Activated naive CD4-positive, alpha-beta T cell (primary cell): ENCODE results near the gene ZC3H15.
"Not testable (repeated sequence)": the region's sequence is repeated elsewhere in the genome, so short reads cannot be mapped to it uniquely, and the experiment has no call there.

Experiments used
- DNase-seq, 4 experiments: peaks; one replicate each; lab custom pipeline; 2025; lab: John Stamatoyannopoulos, UW

Gene ZC3H15

GRCh38 chr2:186485871-186486650 lies at the start of gene ZC3H15:
ZC3H15 (plus strand) TSS chr2:186486260; CDS start chr2:186486383, 123 bp downstream.
- peak; percentile 87 to 93 (median 90) for DNase-seq

DNA sequence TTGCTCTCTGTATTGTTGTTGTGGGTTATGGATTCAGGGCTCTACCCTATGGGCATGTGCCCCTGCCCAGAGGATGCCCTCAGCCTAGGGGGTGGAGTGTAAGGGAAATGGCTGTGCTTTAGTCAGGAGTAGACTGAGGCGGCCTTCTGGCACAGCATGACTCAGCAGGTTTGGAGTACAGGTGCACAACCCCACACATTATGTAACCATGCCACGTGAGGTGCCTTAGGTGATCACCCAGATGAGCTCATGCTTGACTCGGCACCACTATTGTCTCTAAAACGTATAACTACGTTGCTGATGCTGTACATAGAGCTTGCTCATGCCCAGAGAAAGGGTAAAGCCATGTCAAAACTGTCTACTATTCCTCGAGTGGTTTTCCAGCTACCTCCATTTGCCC lies 48.3 kb upstream of the ZC3H15 start:
- DNase-seq: no peak

DNA sequence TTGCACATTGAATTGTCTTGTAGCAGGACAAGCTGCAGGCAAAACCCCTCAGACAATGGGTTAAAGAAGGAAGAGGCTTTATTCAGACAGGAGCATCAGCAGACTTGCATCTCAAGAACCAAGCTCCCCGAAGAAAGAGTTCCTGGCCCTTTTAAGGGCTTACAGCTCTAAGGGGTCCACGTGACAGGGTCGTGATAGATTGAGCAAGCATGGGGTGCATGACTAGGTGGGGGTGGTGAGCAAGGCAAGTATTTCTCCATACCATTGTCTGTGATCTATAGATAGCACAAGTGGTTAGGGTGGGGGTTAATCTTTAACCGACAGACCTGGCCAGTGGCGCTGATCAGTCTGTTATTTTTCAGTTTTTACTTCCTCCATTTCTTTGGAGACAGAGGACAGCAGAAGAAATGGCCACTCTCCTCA lies 46.4 kb upstream of the ZC3H15 start:
- DNase-seq: not testable (repeated sequence)

- no peak for DNase-seq
Measured at GRCh38 chr2:186440506-186440905, 45.6 kb upstream of the ZC3H15 start.

- no peak for DNase-seq
Measured at GRCh38 chr2:186442885-186443284, 43.2 kb upstream of the ZC3H15 start.

- no peak for DNase-seq
Measured at GRCh38 chr2:186443851-186444250, 42.2 kb upstream of the ZC3H15 start.

GRCh38 chr2:186445506-186445905 lies 40.6 kb upstream of the ZC3H15 start:
- DNase-seq: no peak

DNA sequence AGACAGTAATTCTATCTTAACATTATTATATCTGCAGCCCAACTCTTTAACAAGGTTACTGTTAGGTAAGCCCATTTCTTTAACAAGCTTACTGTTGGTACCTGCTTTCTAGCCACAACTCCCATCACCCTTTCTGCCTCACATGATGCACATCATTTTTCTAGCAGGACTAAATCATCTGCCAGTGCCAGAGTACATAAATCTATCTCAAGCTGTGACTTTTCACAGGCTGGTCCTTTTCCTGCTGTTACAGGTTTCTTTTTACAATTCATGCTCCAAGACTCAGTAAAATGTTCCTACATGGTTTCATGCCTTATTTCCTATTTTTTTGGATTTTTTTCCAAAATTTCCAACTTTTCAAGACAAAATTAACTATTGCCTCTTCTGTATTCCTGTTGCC lies 30.4 kb upstream of the ZC3H15 start:
- no peak for DNase-seq

- no peak for DNase-seq
Measured at GRCh38 chr2:186456941-186457340, 29.1 kb upstream of the ZC3H15 start.

GRCh38 chr2:186457908-186458307 lies 28.2 kb upstream of the ZC3H15 start:
- DNase-seq: no peak

- DNase-seq: no peak
Measured at GRCh38 chr2:186459009-186459408, 27.1 kb upstream of the ZC3H15 start.

GRCh38 chr2:186460465-186460864 lies 25.6 kb upstream of the ZC3H15 start:
- no peak for DNase-seq

- no peak for DNase-seq
Measured at GRCh38 chr2:186466743-186467142, 19.3 kb upstream of the ZC3H15 start.

DNA sequence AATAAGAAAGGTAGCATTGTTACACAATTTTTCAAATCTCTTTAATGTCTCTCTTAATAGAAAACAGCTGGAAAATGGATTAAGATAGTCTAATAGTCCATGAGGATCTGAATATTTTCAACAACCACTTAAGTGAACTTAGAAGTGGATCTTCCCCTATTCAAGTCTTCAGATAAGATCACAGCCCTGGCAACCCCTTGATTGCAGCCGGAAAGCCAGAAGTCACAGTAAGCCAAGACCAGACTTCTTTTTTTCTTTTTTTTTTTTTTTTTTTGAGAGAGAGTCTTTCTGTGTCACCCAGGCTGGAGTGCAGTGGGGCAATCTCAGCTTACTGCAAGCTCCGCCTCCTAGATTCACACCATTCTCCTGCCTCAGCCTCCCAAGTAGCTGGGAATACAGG lies 18.6 kb upstream of the ZC3H15 start:
- DNase-seq: no peak

DNA sequence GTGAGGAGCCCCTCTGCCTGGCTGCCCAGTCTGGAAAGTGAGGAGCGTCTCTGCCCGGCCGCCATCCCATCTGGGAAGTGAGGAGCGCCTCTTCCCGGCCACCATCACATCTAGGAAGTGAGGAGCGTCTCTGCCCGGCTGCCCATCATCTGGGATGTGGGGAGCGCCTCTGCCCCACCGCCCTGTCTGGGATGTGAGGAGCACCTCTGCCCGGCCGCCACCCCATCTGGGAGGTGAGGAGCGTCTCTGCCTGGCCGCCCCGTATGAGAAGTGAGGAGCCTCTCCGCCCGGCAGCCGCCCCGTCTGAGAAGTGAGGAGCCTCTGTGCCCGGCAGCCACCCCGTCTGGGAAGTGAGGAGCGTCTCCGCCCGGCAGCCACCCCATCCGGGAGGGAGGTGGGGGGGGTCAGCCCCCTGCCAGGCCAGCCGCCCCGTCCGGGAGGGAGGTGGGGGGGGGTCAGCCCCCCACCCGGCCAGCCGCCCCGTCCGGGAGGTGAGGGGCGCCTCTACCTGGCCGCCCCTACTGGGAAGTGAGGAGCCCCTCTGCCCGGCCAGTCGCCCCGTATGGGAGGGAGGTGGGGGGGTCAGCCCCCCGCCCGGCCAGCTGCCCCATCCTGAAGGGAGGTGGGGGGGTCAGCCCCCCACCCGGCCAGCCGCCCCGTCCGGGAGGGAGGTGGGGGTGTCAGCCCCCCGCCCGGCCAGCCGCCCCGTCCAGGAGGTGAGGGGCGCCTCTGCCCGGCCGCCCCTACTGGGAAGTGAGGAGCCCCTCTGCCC lies 13.2 kb upstream of the ZC3H15 start:
- DNase-seq: not testable (repeated sequence)

DNA sequence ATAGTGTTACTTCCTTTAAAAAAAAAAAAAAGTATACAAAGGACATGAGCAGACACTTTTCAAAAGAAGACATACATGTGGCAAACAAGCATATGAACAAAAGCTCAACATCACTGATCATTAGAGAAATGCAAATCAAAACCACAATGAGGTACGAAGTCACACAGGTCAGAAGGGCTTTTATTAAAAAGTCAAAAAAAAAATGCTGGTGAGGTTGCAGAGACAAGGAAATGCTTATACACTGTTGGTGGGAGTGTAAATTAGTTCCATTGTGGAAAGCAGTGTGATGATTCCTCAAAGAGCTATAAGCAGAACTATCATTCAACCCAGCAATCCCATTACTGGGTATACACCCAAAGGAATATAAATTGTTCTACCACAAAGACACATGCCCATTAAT lies 11.8 kb upstream of the ZC3H15 start:
- DNase-seq: not testable (repeated sequence)

DNA sequence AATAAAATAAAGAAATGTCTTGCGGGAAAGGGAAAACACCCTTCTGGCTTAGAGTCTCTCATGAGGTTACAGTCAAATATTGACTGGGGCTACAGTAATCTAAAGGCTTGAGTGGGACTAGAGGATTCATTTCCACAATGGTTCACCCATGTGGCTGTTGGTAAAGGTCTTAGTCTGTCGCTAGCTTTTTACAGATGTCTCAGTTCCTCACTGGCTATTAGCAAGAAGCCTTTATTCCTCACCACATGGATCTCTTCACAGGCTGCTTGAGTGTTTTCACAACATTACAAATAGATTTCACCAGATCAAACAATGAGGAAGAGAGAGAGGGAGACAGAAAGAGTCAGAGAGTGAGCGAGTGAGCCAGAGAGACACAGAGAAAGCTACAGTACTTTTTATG lies 8.3 kb upstream of the ZC3H15 start:
- DNase-seq: no peak

GRCh38 chr2:186480991-186481390 lies 5.1 kb upstream of the ZC3H15 start:
- no peak for DNase-seq

DNA sequence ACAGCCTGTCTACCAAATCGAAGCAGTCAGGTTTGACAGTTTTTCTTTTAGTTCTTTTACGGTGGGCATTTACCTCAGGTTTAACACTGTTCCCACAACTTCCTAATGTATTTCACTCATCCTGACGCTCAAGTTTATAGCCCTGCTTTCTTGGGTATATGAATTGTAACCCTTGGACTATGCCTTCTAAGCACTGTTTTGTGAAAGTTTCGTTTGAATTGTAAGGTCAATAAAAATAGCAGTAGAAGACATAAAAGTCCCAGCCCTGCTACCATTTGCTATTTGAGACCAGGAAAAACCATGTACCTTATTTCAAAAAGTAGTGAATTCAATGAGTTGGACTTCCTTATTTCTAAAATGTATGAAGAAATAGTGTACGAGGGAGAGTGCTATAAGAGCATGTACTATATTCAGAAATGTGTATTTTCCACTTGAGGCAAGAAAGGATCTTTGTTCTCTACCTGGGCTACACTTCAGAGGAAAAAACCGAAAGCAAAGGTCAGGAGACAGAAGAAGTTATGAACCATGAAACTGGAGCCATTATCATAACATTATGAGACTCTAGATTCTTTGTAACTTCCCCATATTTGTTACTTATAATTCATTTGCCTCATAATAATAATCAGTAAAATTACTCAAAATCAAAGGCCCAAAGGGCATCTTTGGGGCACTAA lies 1.9 kb upstream of the ZC3H15 start:
- DNase-seq: no peak

- DNase-seq: no peak
Measured at GRCh38 chr2:186485576-186485870, 537 bp upstream of the ZC3H15 start.

DNA sequence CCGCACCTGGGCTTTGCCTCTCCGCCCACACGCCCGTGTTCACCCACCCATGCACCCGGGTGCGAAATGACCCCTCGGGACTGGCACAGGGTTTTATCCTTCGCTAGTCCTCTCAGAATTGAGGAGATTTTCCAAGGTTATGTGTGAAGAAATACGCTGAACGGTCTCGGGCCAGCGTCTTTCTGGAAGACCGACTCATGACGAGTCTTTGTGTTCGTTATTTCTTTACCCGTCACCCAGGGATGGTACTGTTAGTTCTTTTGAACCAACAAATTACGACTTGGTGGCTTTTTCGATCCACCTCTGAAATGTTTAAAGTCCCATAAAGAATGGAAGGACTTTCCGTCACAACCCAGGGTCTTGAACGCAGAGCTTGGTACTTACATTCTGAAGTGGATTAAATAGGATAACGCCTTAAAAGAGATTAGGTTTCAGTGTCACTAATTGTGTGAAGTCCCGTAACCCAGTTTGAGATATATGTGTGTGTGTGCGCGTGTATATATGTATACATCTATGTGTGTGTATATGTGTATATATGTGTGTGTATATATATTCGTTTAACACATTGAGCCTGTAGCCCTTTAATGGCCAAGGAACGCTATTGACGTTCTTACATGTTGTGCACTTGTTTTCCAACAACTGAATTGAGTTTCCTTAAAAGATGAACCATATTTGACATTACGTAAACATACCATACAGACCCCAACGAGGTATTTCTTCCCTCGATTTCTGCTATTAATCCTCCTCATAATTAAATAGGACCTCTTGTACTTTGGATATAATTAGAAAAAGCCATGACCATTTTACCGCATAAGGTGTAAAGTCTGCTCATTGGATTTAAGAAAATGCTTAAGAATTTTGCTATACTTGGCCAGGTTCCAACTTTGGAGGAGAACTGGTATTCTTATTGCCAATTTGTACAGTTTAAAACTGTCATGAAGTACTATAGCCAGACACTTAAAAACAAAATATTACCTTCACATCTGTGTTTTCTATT lies 889 bp downstream of the ZC3H15 start:
- DNase-seq: peak in 1 of 4 experiments; percentile 15
